ENCODE data around the gene PIP5KL1.

DNA sequence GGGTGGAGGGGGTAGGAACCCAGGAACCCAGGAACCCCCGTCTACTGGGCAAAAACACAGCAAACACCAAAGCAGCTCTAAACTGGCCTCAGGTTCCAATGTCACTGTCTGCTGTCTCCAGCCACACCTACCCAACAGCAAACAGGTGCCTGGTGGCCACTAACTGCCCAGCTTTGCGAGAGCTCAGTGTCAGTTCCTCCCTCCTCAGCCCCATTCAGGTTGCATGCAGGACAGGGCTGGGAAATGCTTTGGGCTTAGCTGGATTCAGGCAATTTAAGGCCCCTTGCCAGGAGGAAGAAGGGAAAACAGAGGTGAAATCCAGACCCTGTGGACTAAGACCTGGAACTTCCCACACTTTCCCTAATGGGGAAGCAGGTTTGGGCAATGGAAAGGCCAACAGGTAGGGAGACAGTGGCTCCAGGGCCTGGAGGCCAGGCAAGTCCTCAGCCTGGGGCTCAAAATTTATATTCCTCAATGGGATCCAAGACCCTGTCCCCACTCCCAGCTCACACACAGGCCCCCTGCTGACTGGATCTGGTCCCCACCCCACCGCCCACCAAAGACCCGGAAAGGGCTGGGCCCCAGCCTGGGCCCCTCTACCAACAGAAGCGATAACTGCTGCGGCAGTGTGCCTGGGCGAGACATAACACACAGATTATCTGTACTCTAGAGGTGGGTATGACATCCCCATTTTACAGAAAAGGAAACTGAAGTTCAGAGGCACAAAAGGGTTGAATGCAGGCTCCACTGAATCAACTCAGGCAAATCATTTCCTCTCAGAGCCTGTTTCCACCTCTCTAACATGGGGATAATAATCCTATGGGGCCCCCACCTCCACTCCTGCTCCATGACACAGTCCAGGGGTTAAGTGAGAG lies 46.7 kb upstream of the PIP5KL1 start:
- TF ChIP-seq CTCF (IDR thresholded peaks at IDR 0.05): no peak
- no peak for TF ChIP-seq POLR2AphosphoS5 (IDR thresholded peaks at IDR 0.05; ENCODE audit: low read depth, low read length)
- TF ChIP-seq TCF7L2 (IDR thresholded peaks at IDR 0.05; ENCODE audit: low read depth, low read length): no peak

All from Panc1 (cell line).